Left hindlimb (tissue), 1 donor: ENCODE measurements around the gene PLRG1.
"Not testable (repeated sequence)": the region's sequence is repeated elsewhere in the genome, so short reads cannot be mapped to it uniquely, and the experiment has no call there.

ENCODE experiments used
- DNase-seq: peaks from one replicate; pipeline ENCODE4 v3.0.0-alpha.2; 2018

The PLRG1 gene

DNA sequence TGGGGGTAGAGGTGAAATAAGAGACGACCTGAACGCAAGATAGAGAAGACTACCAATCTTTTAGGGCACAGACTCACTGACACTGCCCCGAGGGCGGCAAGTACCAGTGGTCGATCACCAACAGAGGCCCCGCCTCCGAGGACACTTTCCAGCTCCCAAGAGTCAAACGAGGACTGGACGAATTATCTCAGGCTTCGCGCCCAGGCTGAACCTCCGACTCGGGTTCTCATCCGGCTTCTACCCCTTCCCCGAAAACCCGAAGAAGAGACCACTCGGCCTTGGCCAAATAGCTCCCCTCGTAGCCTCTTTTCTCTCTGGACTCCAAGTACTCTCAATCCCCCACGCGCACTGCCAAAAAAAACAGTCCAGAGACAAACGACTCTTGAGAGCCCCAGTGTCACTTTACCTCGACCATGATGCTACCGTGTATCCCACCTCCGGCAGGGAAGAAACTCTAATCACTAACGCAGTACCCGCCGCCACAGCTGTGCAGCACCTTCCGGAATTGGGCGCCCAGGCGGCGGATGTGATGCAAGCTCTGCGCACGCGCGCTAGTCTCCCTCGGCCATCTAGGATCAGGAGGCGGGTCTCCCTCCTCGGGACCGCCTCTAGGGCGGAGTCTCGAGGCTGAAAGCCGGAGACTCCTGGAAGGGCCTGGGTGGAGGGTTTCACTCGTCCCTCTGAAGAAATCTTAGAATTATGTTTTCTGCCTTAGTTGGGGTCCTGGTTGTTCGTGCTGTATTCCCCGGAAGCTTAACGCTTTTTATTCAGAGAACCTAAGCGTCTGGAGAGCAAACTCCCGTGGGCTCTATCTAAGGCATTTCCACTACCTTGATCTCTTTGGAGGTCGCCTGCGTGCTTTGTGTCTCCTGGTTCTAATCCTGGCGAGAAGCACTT, at the start of gene PLRG1:
Gene PLRG1 (minus strand): TSS at position 507 of the 897 bp plus-strand sequence. CDS start 92 bp downstream, at position 415.
- DNase-seq, result peak; percentile 97

- no peak for DNase-seq
Measured at GRCh38 chr4:154597798-154598774, 47.9 kb upstream of the PLRG1 start.

- not testable (repeated sequence) for DNase-seq
Measured at GRCh38 chr4:154597281-154597680, 47.1 kb upstream of the PLRG1 start.

- no peak for DNase-seq
Measured at GRCh38 chr4:154595807-154596206, 45.6 kb upstream of the PLRG1 start.

DNA sequence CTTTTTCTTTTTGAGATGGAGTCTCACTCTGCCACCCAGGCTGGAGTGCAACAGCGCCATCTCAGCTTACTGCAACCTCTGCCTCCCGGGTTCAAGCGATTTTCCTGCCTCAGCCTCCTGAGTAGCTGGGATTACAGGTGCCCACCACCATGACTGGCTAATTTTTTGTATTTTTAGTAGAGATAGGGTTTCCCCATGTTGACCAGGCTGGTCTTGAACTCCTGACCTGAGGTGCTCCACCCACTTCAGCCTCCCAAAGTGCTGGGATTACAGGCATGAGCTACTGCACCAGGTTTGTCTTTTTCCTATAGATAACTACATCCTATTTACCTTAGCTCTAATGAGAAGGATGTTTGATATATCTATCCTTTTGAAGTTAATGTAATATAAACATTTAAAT, 44.1 kb upstream of the PLRG1 start:
- DNase-seq, result not testable (repeated sequence)

- DNase-seq, result peak; percentile 23
Measured at GRCh38 chr4:154593868-154594267, 43.7 kb upstream of the PLRG1 start.

- no peak for DNase-seq
Measured at GRCh38 chr4:154591890-154592289, 41.7 kb upstream of the PLRG1 start.

DNA sequence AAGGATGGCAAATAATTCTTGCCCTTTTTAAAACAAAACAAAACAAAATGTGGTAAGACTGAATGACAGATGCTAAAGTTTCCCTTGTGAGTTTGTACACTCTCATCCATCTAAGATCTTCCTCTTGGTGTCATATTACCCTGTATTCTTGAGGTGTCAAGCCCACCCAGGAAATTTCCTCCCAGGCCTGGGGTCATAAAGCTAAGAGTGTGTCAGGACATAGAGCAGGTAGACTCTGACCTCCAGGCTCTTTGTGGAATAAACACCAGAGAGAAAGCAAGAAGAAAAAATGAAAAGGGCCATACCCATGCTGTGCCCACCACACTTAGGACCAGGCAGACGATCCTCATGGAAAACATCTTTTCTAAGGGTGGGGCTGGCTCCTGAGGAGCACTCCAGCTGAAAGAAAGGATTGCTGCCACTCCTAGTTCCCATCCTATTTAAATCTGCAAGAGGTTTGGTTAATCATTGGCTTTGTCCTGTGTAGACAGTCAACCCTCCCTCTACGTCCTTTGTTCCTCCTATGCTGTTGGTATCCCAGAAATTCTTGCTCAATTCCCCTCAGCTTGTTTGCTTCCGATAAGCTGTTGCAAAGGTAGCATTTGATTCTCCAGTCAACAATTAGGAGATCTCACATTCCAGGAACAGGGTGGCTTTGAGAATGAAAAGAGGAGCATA, 40.3 kb upstream of the PLRG1 start, which contains the start of gene FGA:
Gene FGA (minus strand): TSS at position 414 of the 678 bp plus-strand sequence. CDS start 55 bp downstream, at position 359.
- DNase-seq, result no peak

DNA sequence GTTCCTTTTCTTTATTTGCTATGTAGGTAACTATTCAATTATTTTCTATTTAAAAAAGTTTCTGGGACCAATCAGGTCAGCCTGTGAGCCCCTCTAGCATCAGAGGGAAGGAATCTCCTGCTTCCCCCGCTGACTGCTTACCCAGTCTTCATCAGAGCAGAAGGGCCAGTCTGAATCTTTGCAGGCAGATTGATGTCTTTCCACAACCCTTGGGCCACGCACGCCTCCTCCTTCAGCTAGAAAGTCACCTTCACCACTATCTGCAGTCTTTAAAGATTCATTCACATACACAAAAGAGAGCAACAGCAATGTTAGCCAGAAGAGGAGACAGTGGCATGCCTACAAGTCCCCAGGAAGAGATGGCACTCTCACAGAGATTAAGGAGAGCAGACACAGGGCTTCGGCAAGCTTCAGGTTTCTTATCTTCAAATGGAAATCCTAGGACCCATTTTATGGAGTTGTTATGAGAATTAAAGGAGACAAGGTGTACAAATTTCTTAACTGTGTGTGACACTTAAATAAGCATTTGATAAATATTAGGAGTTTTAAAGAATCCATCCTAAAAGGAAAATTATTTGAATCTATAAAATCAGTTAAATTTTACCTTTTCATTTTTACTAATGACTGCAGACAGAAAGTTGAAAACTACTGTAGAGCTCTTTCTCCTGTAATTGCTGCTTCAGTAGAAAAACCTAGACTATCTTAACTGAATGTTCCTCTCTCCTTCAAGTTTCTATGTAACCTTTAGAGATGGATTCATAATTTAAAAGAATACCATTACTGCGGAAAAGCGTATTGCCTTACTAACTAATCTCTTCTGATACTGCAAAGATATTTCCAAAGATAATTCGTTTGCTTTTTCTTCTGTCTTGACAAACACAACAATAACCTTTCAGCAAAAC, 39.3 kb upstream of the PLRG1 start:
- no peak for DNase-seq

- DNase-seq, result no peak
Measured at GRCh38 chr4:154588198-154588597, 38.0 kb upstream of the PLRG1 start.

DNA sequence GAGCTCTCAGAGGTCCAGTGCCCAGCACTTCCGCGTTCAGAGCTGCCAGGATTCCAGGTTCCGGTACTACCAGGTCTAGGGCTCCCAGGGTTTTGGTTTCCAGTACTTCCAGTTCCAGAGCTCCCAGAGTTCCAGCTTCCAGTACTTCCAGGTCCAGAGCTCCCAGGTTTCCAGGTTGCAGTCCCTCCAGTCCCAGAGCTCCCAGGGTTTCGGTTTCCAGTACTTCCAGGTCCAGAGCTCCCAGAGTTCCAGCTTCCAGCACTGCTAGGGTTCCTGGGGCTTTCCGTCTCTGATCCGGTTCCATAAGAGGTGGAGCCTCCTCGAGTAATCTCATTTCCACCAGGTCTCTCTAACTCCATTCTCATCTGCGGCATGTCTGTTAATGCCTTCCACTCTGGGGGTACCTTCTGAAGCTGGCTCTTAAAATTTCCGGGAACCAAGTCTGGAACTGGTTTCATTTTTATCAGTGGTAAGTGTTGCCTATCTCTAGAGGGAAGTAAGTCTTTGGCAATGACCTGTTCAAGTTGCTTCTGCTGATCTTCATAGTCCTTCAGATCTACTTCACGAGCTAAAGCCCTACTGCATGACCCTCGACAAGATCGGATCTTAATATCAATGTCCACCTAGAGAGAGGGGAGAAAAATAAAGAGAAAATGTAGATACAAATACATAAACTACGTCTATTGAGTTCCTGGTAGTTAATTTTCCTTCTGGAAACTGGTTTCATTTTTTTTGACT, 36.3 kb upstream of the PLRG1 start:
- DNase-seq, result no peak

DNA sequence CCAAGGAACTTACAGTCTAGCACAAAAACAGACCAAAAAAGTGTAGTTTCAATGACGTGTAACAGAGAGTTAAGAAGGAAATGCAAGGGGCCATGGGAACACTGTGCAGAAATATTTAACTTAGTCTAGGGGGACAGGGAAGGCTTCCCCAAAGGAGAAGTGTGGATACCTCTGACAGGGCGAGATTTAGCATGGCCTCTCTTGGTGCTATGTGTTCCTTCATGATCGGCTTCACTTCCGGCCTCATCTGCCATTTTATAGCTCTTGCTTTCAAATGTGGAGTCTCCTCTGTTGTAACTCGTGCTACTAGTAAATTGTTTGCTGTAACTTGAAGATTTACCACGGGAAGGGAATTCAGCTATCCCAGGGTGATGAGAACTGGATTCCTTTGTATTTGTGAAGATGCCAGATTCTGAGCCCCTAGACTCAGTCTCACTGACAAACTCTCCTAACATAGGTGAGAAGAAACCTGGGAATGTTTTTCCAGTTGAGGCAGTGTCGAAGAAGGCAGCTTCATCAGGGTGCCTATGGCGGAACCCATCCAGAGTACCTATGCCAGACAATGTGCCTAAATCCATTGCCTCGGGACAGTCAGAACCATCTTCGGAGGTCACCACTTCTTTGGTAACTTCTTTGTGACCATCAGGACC, 35.3 kb upstream of the PLRG1 start:
- no peak for DNase-seq

DNA sequence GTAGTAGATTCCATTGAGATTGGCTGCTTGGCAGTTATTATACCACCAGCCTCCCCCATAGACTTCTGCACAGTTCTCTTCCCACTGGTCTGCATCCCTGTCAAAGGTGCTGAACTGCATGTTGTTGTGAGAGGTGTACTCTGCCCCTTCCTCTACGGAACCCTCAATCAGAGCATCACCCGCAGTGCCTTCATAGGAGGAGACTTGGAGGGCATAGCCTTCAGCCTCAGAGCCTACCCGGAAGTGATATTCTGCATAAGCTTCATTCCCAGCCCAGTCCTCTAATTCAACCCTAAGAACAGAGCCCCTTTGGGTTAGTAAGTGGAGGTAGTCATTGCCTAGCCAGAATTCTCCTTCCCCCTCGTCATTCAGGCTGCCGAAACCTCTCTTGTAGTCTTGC, 34.1 kb upstream of the PLRG1 start:
- no peak for DNase-seq

DNA sequence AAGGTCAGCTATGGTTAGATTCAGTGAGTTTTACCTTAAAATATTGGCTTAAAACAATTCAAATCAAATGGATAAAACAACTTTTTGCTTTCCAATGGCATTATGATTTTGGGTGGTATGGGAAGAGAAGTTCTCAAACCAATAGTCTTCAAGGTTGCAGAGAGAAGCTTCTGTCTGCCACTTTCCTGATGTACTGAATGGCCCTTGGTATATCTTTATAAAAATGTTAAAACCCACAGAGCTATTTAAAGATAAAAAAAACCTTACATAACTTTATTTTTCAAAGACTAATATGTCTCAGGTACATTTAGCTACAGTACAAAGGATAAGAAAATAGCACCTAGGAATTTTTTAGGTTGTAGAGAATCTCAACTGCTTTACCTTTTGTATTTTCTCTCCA, 33.5 kb upstream of the PLRG1 start:
- DNase-seq, result no peak

DNA sequence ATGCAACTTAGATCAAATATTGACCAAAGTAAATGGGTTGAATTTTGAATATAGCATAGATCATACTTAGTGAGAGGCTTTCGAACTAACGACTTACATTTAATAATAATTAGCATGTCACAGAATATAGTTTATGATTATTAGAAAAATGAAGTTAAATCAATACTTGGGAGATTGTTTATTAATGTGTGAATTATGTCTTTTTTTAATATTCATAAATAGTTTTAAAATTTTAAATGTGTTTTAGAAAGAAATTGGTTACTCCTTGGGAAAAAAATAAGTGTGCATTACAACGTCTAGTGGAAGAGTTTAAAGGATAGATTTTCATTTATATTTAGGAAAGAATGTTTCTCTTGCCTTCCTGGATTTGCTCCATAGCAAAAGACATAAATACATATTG, 33.0 kb upstream of the PLRG1 start:
- DNase-seq, result no peak

- no peak for DNase-seq
Measured at GRCh38 chr4:154582723-154583122, 32.5 kb upstream of the PLRG1 start.

DNA sequence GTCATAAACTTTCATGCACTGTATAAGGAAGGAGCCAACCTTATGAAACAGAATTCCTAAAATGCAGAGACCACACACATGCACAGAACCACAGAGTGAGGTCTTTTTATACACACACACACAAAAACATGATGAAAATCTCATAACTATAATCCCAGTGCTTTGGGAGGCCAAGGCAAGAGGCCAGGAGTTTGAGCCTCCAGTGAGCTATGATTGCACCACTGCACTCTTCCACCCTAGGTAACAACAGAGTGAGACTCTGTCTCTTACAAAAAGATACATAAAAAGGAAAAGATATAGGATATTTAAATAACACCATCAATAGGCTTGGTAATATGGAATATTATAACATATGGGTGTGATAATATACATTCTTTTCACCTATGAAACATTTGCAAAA, 29.7 kb upstream of the PLRG1 start:
- no peak for DNase-seq

GRCh38 chr4:154578919-154579318, 28.7 kb upstream of the PLRG1 start:
- no peak for DNase-seq

DNA sequence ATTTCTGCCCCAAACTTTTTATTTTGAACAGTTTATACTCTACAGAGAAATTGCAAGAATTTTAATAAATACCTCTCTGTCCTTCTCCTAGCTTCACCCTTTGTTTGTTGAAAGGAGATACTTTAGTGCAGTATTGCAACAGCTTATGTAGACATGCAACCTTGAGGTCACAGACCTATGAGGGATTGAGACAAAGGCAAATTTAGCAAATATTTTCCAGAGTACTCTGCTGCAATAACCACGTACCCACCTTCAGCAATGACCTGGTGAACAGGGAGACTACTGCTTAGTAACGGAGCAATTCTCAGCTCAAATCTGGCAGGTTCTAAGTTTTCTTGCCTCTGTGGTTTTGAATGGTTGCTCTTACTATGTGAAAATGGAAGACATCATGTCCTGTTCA, 27.1 kb upstream of the PLRG1 start:
- DNase-seq, result no peak

- no peak for DNase-seq
Measured at GRCh38 chr4:154574311-154574710, 24.1 kb upstream of the PLRG1 start.
